Right lobe of liver (tissue), 6 donors: ENCODE results near the gene FLCN. TPM values are rescaled to one million over a fixed set of nuclear protein-coding genes. Genes with fewer than 3 reads are reported as not detected.
"Not testable (repeated sequence)": the region's sequence is repeated elsewhere in the genome, so short reads cannot be mapped to it uniquely, and the experiment has no call there.

ENCODE experiments used
- ATAC-seq, 4 donors: fragments of 200-7000 bp; cut with Tn5 transposase; one replicate each; pipeline ENCODE4 v1.9.1; 2020; ENCODE audit warnings: mild to moderate bottlenecking in 4 of 4, moderate library complexity in 4 of 4
- DNase-seq, 3 donors: peaks; one replicate each; pipeline ENCODE4 v3.0.0-alpha.2; 2020
- H3K27ac ChIP-seq, 3 donors: fragments of 200-600 bp; one replicate each; pipeline ENCODE4 v1.8.0; 2022
- H3K27me3 ChIP-seq, 2 donors: fragments of 200-600 bp; one replicate each; pipeline ENCODE4 v1.8.0; 2022
- H3K36me3 ChIP-seq, 4 donors: fragments of 200-600 bp; sonication (generic) in 1 of 4; one replicate each; pipeline versions ENCODE4 v1.5.1 to v1.8.0; 2017 to 2022; ENCODE audit warnings: control low read depth in 1 of 4
- H3K4me1 ChIP-seq, 4 donors: fragments of 200-600 bp; sonication (generic) in 1 of 4; one replicate each; pipeline versions ENCODE4 v1.5.1 to v1.8.0; 2017 to 2022; ENCODE audit warnings: control low read depth in 1 of 4
- H3K4me3 ChIP-seq, 3 donors: fragments of 200-600 bp; one replicate each; pipeline ENCODE4 v1.8.0; 2022
- H3K9me3 ChIP-seq, 4 donors: fragments of 200-600 bp; sonication (generic) in 1 of 4; one replicate each; pipeline versions ENCODE4 v1.5.1 to v1.8.0; 2017 to 2022; ENCODE audit warnings: control low read depth in 1 of 4
- CTCF ChIP-seq, 4 donors: fragments of 200-600 bp in 3 of 4; fragments of 450-650 bp in 1 of 4; IDR thresholded peaks; one replicate each; pipeline versions ENCODE4 v1.5.1 to v1.8.0; 2016 to 2022; ENCODE audit warnings: antibody characterized with exemption in 4 of 4, mild to moderate bottlenecking in 2 of 4
- POLR2A ChIP-seq: fragments of 450-650 bp; IDR thresholded peaks from one replicate; pipeline ENCODE4 v1.6.1; 2017; ENCODE audit warnings: antibody characterized with exemption, mild to moderate bottlenecking
- WGBS: methylation state at CpG from one replicate; pipeline ENCODE4 v1.1.6; 2018; ENCODE audit warnings: low coverage, low lambda C conversion rate; ENCODE audit not compliant: insufficient coverage; ENCODE audit errors: missing lambda C conversion rate; 5-methylcytosine and 5-hydroxymethylcytosine counted together
- intact Hi-C, 2 donors: fragments of 100-400 bp; cut with DNase I; formaldehyde crosslinking; loops; one replicate each; pipeline versions ENCODE4 v1.11.2 to v1.14.1; 2022
- total RNA-seq, 6 experiments: library from RNA; depleted of rRNA in 2 of 6; stranded (reverse); fragments of >200 nt in 2 of 6; fragmentation: NEBNext Ultra II Directional in 3 of 6; extraction: Animal tissue kit (Norgen Biotek cat#: 25700) in 3 of 6; gene quantifications; one replicate each; pipeline versions ENCODE4 v1.1.0 to v1.2.4, GENCODE V29; 2016 to 2023
- donor health status: DM: no; HTN: yes; CAD: no.
- donor health status: DM: no; HTN: no; CAD: no.
- donor health status: DM: no; HTN: no; CAD: no.
- donor health status: DM: no; HTN: yes; CAD: no.
- donor health status: DM: no; HTN: yes; CAD: no.

FLCN gene
- total RNA-seq, 6 experiments from 2014 or later: 25.4 to 44.3 (median 35.9) TPM

DNA sequence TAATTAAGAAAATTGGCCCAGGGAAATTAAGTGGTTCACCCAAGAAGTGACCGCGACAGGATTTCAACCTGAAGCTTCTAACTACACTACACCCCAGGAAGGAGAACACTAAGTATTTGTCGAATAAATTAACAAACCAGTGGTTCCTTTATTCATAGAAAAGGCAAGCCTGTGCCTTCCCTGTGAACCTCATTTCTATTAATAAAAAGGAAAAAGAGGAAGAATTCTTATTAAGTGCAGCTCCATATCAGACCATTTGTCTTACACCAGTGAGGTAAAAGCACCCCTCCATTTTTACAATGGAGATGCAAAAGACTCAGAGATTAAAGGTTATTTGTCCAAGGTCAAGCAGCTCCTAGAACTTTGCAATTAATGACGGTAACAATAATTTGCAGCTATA is 42.3 kb upstream of the FLCN start:
- Histone ChIP-seq H3K4me3 (no peak overlapping the region), H3K27ac (no peak overlapping the region), H3K4me1 (peaks cover 0 to 23% (median 7%) of the 10 kb centered on the region in 4 donors), H3K27me3 (no peaks in the 10 kb centered on the region), H3K36me3 (peaks cover 0 to 8% (median 0%) of the 10 kb centered on the region in 4 donors), H3K9me3 (no peaks in the 10 kb centered on the region)
- DNase-seq (no peak), ATAC-seq (no peak)
- intact Hi-C loops: no loop called here
- no peak for TF ChIP-seq CTCF (IDR thresholded peaks at IDR 0.05)
- no peak for TF ChIP-seq POLR2A
- 53% methylated on average over 3 of the region's 4 CpGs for WGBS

- Histone ChIP-seq H3K36me3 (peaks cover 0 to 25% (median 13%) of the 10 kb centered on the region in 4 donors), H3K4me1 (peaks cover 0 to 23% (median 7%) of the 10 kb centered on the region in 4 donors)
- WGBS: 95% methylated on average over 4 of the region's 5 CpGs
- ATAC-seq, H3K27ac ChIP-seq, H3K4me3 ChIP-seq, H3K27me3 ChIP-seq, H3K9me3 ChIP-seq, DNase-seq, intact Hi-C loops: not testable (repeated sequence)
Observed at GRCh38 chr17:17277431-17277830, 40.5 kb upstream of the FLCN start.

- ATAC-seq (no peak), DNase-seq (no peak)
- H3K27ac ChIP-seq: no peak overlapping the region
- 70% methylated on average over 5 of the region's 6 CpGs for WGBS
- intact Hi-C loops: no loop called here
- H3K27me3 ChIP-seq: no peaks in the 10 kb centered on the region
- no peak overlapping the region for H3K4me3 ChIP-seq
- H3K4me1 ChIP-seq: peaks cover 0 to 20% (median 7%) of the 10 kb centered on the region in 4 donors
- H3K36me3 ChIP-seq: peaks cover 0 to 34% (median 13%) of the 10 kb centered on the region in 4 donors
- TF ChIP-seq CTCF (IDR thresholded peaks at IDR 0.05) (no peak), POLR2A (no peak)
- H3K9me3 ChIP-seq: no peaks in the 10 kb centered on the region
Observed at GRCh38 chr17:17275971-17276370, 39.0 kb upstream of the FLCN start.

GRCh38 chr17:17269926-17270773 is 33.2 kb upstream of the FLCN start:
- ATAC-seq: no peak
- Histone ChIP-seq H3K9me3 (no peaks in the 10 kb centered on the region), H3K36me3 (peaks cover 8 to 87% (median 37%) of the 10 kb centered on the region in 4 donors)

More at GRCh38 chr17:17269926-17270773, 33.2 kb upstream of the FLCN start:
- Histone ChIP-seq H3K4me3 (no peak overlapping the region), H3K27me3 (no peaks in the 10 kb centered on the region), H3K4me1 (no peaks in the 10 kb centered on the region), H3K27ac (no peak overlapping the region)
- 95% methylated on average over 8 of the region's 9 CpGs for WGBS
- TF ChIP-seq POLR2A (no peak), CTCF (IDR thresholded peaks at IDR 0.05) (peak in 2 of 4 donors; percentile 32 to 35)
- no peak for DNase-seq
- intact Hi-C loops: no loop called here
